H1 (cell line): ENCODE data around the gene POU2F1. TPM values are rescaled to one million over a fixed set of nuclear protein-coding genes. Genes with fewer than 3 reads are reported as not detected.

Experiments used
- CTCF ChIA-PET: fragments of 300-600 bp; sonication (Branson Sonifier 250); formaldehyde crosslinking; loops from one replicate; lab custom pipeline; 2021; ENCODE audit not compliant: partially characterized antibody; lab: Charles Lee
- POLR2A ChIA-PET: fragments of 300-600 bp; sonication (Branson Sonifier 250); formaldehyde crosslinking; loops from one replicate; lab custom pipeline; 2021; ENCODE audit warnings: inconsistent platforms; ENCODE audit not compliant: partially characterized antibody; lab: Charles Lee
- DNase-seq, 2 experiments: peaks; one replicate each; pipeline versions ENCODE4 v3.0.0 to v3.0.0-alpha.2; 2010 to 2022; ENCODE audit warnings: low spot score in 2 of 2, low read depth in 1 of 2, mixed read lengths in 1 of 2
- FAIRE-seq: peaks from 2 replicates; lab custom pipeline; 2011; peaks lifted over from hg19 to GRCh38; lab: Jason Lieb, UNC
- H2AFZ ChIP-seq: 2 replicates; pipeline ENCODE4 v1.8.1; 2012; ENCODE audit warnings: low read length, inconsistent platforms
- H2AK5ac ChIP-seq: 2 replicates; pipeline ENCODE4 v1.6.1; 2013; ENCODE audit warnings: low read depth, low read length
- H2BK120ac ChIP-seq: replicated peaks from 2 replicates; pipeline ENCODE3; 2013; ENCODE audit warnings: low read depth, low read length, inconsistent platforms
- H2BK12ac ChIP-seq: 2 replicates; pipeline ENCODE4 v1.6.1; 2013; ENCODE audit warnings: low read depth, low read length
- H2BK15ac ChIP-seq: 2 replicates; pipeline ENCODE4 v1.6.1; 2013; ENCODE audit warnings: low read length
- H2BK20ac ChIP-seq: 2 replicates; pipeline ENCODE4 v1.6.1; 2013; ENCODE audit warnings: low read length
- H2BK5ac ChIP-seq: 2 replicates; pipeline ENCODE4 v1.6.1; 2013; ENCODE audit warnings: low read depth, low read length
- H3K14ac ChIP-seq: 2 replicates; pipeline ENCODE4 v1.6.1; 2013; ENCODE audit warnings: inconsistent platforms; ENCODE audit not compliant: insufficient read length
- H3K18ac ChIP-seq: 2 replicates; pipeline ENCODE4 v1.6.1; 2013; ENCODE audit warnings: low read length; ENCODE audit errors: extremely low read depth
- H3K23ac ChIP-seq: 2 replicates; pipeline ENCODE4 v1.6.1; 2013; ENCODE audit warnings: inconsistent platforms; ENCODE audit not compliant: insufficient read length
- H3K23me2 ChIP-seq: 2 replicates; pipeline ENCODE4 v1.6.1; 2013; ENCODE audit warnings: low read depth, low read length
- H3K27ac ChIP-seq: 2 replicates; pipeline ENCODE4 v1.6.1; 2011; ENCODE audit warnings: low read depth, low read length, inconsistent platforms
- H3K27me3 ChIP-seq, 4 experiments: replicated peaks in 1 of 4; 1 replicate in 1 of 4; 2 replicates in 3 of 4; pipeline versions ENCODE4 v1.6.1 to v1.8.1; 2011 to 2013; ENCODE audit warnings: low read length in 3 of 4, mild to moderate bottlenecking in 3 of 4, inconsistent platforms in 2 of 4, mixed read lengths in 2 of 4, moderate library complexity in 1 of 4; ENCODE audit not compliant: control insufficient read depth in 3 of 4, insufficient read depth in 3 of 4; ENCODE audit errors: extremely low read depth in 1 of 4
- H3K36me3 ChIP-seq, 4 experiments: 2 replicates each; pipeline versions ENCODE4 v1.6.1 to v1.8.1; 2011 to 2013; ENCODE audit warnings: mild to moderate bottlenecking in 4 of 4, low read length in 3 of 4, moderate library complexity in 2 of 4, control low read depth in 1 of 4, inconsistent platforms in 1 of 4; ENCODE audit not compliant: insufficient read depth in 4 of 4, control insufficient read depth in 2 of 4
- H3K4ac ChIP-seq: replicated peaks from 2 replicates; pipeline ENCODE3; 2013; ENCODE audit warnings: low read length, low read depth, mixed read lengths, inconsistent platforms; ENCODE audit not compliant: insufficient read length
- H3K4me1 ChIP-seq, 4 experiments: replicated peaks in 1 of 4; 1 replicate in 1 of 4; 2 replicates in 3 of 4; pipeline versions ENCODE4 v1.6.1 to v1.8.1; 2011 to 2013; ENCODE audit warnings: low read length in 3 of 4, inconsistent platforms in 2 of 4, mixed read lengths in 1 of 4; ENCODE audit not compliant: insufficient read depth in 4 of 4, control insufficient read depth in 3 of 4
- H3K4me2 ChIP-seq, 2 experiments: 2 replicates each; pipeline versions ENCODE4 v1.6.1 to v1.8.1; 2011 to 2013; ENCODE audit warnings: low read depth in 2 of 2, low read length in 2 of 2, control low read depth in 1 of 2, inconsistent platforms in 1 of 2, mild to moderate bottlenecking in 1 of 2; ENCODE audit not compliant: insufficient read depth in 1 of 2
- H3K4me3 ChIP-seq, 4 experiments: fragments of 200-600, 300-600 bp in 1 of 4; sonication (generic), shearing (Covaris generic), sonication (Bioruptor Twin) in 1 of 4; 2 replicates each; pipeline versions ENCODE4 v1.5.1 to v1.8.1; 2011 to 2016; ENCODE audit warnings: low read length in 4 of 4, low read depth in 3 of 4, control low read depth in 2 of 4, inconsistent platforms in 2 of 4, mild to moderate bottlenecking in 2 of 4, mixed read lengths in 1 of 4, moderate library complexity in 1 of 4; ENCODE audit not compliant: insufficient read depth in 2 of 4; ENCODE audit errors: extremely low read depth in 1 of 4
- H3K56ac ChIP-seq: replicated peaks from 2 replicates; pipeline ENCODE3; 2013; ENCODE audit warnings: low read depth, mild to moderate bottlenecking, mixed read lengths, low read length, inconsistent platforms; ENCODE audit not compliant: insufficient read length
- H3K79me1 ChIP-seq: 2 replicates; pipeline ENCODE4 v1.6.1; 2013; ENCODE audit warnings: low read depth, low read length, control low read depth
- H3K79me2 ChIP-seq, 2 experiments: 2 replicates each; pipeline versions ENCODE4 v1.6.1 to v1.8.1; 2012 to 2013; ENCODE audit warnings: low read length in 2 of 2, mild to moderate bottlenecking in 2 of 2, inconsistent platforms in 1 of 2; ENCODE audit not compliant: insufficient read depth in 2 of 2, control insufficient read depth in 1 of 2
- H3K9ac ChIP-seq, 4 experiments: replicated peaks in 1 of 4; 1 replicate in 1 of 4; 2 replicates in 3 of 4; pipeline versions ENCODE4 v1.6.1 to v1.8.1; 2011 to 2013; ENCODE audit warnings: low read depth in 3 of 4, low read length in 3 of 4, control low read depth in 2 of 4, mild to moderate bottlenecking in 2 of 4, moderate library complexity in 2 of 4, inconsistent platforms in 1 of 4; ENCODE audit errors: extremely low read depth in 1 of 4
- H3K9me3 ChIP-seq, 2 experiments: 2 replicates each; pipeline versions ENCODE4 v1.6.1 to v1.8.1; 2012 to 2013; ENCODE audit warnings: mild to moderate bottlenecking in 2 of 2, moderate library complexity in 2 of 2, control low read depth in 1 of 2, inconsistent platforms in 1 of 2, low read depth in 1 of 2, low read length in 1 of 2, mixed read lengths in 1 of 2; ENCODE audit not compliant: insufficient read depth in 2 of 2
- H4K20me1 ChIP-seq, 2 experiments: replicated peaks in 1 of 2; 2 replicates each; pipeline versions ENCODE3 to v1.8.1; 2011 to 2013; ENCODE audit warnings: inconsistent platforms in 2 of 2, low read length in 2 of 2, mild to moderate bottlenecking in 1 of 2; ENCODE audit not compliant: insufficient read depth in 2 of 2, control insufficient read depth in 1 of 2
- H4K5ac ChIP-seq: 2 replicates; pipeline ENCODE4 v1.6.1; 2013; ENCODE audit warnings: low read length, low read depth, mixed read lengths, inconsistent platforms; ENCODE audit not compliant: insufficient read length
- H4K8ac ChIP-seq: 2 replicates; pipeline ENCODE4 v1.8.0; 2013; ENCODE audit warnings: mild to moderate bottlenecking, moderate library complexity, low read length, inconsistent platforms; ENCODE audit not compliant: insufficient read depth; ENCODE audit errors: extremely low read depth
- H4K91ac ChIP-seq: replicated peaks from 2 replicates; pipeline ENCODE3; 2013; ENCODE audit warnings: low read length, mixed read lengths, inconsistent platforms; ENCODE audit not compliant: insufficient read length
- BRCA1 ChIP-seq: IDR thresholded peaks from 2 replicates; pipeline ENCODE4 v1.6.1; 2012; ENCODE audit warnings: low read depth, low read length, improper control_type of control experiment
- CHD1 ChIP-seq: IDR thresholded peaks from 2 replicates; pipeline ENCODE4 v1.6.1; 2012; ENCODE audit warnings: low read depth, low read length, improper control_type of control experiment
- GTF2F1 ChIP-seq: IDR thresholded peaks from 2 replicates; pipeline ENCODE4 v1.6.1; 2012; ENCODE audit warnings: low read depth, low read length, improper control_type of control experiment, borderline replicate concordance
- MAX ChIP-seq: IDR thresholded peaks from 2 replicates; pipeline ENCODE4 v1.6.1; 2012; ENCODE audit warnings: inconsistent platforms
- NRF1 ChIP-seq: IDR thresholded peaks from 2 replicates; pipeline ENCODE4 v1.6.1; 2011; ENCODE audit warnings: mild to moderate bottlenecking, low read depth, low read length, improper control_type of control experiment
- WGBS, 2 experiments: shearing (Covaris generic) in 1 of 2; methylation state at CpG; one replicate each; pipeline versions ENCODE4 v1.1.6 to v1.1.7; 2013 to 2015; ENCODE audit warnings: low lambda C conversion rate in 2 of 2, mixed read lengths in 2 of 2, inconsistent platforms in 1 of 2, low coverage in 1 of 2, missing lambda C conversion rate in 1 of 2; ENCODE audit not compliant: insufficient replicate concordance in 2 of 2, insufficient coverage in 1 of 2, insufficient read length in 1 of 2; ENCODE audit errors: extremely low coverage in 1 of 2, missing lambda C conversion rate in 1 of 2; 5-methylcytosine and 5-hydroxymethylcytosine counted together
- polyA plus RNA-seq, 7 experiments: library from polyadenylated mRNA; depleted of rRNA in 3 of 7; stranded (reverse) in 5 of 7; unstranded in 2 of 7; fragments of >200 nt in 5 of 7; fragments of 200-250 nt in 2 of 7; gene quantifications; 1 replicate in 5 of 7; 2 replicates in 1 of 7; 4 replicates in 1 of 7; pipeline versions ENCODE4 v1.2.1 to v1.2.3, GENCODE V29; 2011 to 2013; ENCODE audit warnings: missing spikeins in 2 of 7, mixed read lengths in 2 of 7
- total RNA-seq: library from RNA; stranded (reverse); fragmentation: NEBNext Ultra II Directional; extraction: Animal tissue kit (Norgen Biotek cat#: 25700); gene quantifications from 2 replicates; pipeline ENCODE4 v1.2.1, GENCODE V29; 2021

The POU2F1 gene
- total and polyA plus RNA-seq, 2 of the 8 experiments (the other 6 are each of a cell fraction or from before 2014, with no cell fraction given): 37.0 to 57.2 TPM

- Histone ChIP-seq H2BK12ac (no peak overlapping the region), H3K18ac (no peak overlapping the region), H3K27me3 (no peaks in the 10 kb centered on the region), H2AFZ (no peak overlapping the region), H3K79me1 (no peaks in the 10 kb centered on the region), H3K14ac (no peak overlapping the region), H3K9ac (no peak overlapping the region), H3K9me3 (no peaks in the 10 kb centered on the region), H3K4me3 (no peak overlapping the region), H3K27ac (no peak overlapping the region), H3K23ac (no peak overlapping the region), H4K91ac (no peak overlapping the region), H4K5ac (no peak overlapping the region), H3K4ac (no peak overlapping the region)
- 76% methylated on average over 4 of the region's 4 CpGs; no CpG with 5 or more reads in 1 of the 2 experiments for WGBS, 2 experiments
- no peak for TF ChIP-seq MAX
- TF ChIP-seq GTF2F1: no peak
- TF ChIP-seq CHD1: no peak
- no peak for TF ChIP-seq BRCA1
- no peak for TF ChIP-seq NRF1
- TF ChIP-seq, all 59 proteins: peak for 0
- peaks cover 29 to 52% (median 32%) of the 10 kb centered on the region in 4 experiments for H3K4me1 ChIP-seq
- H3K79me2 ChIP-seq: no peaks in the 10 kb centered on the region
- ChIA-PET CTCF (interaction anchor here (1.2 to 2.2 kb wide), 6 partner anchors 12 to 368 kb away, joined by 3 to 8 read pairs (median 4); no protein-coding TSS in a partner anchor), POLR2A (interaction anchor here (1.3 to 1.4 kb wide), 3 partner anchors 12 to 207 kb away, joined by 3 to 5 read pairs (median 4); partner anchors contain the start of gene POU2F1)
- FAIRE-seq (no peak), DNase-seq (peak in 1 of 2 experiments; percentile 35)
- H2AK5ac ChIP-seq: no peak overlapping the region
- no peaks in the 10 kb centered on the region for H3K23me2 ChIP-seq
- H3K36me3 ChIP-seq: 0 out of 8 replicates have a peak, but pooled peaks cover 0 to 2% (median 0%) of the 10 kb centered on the region in 4 experiments
- no peak overlapping the region for H2BK5ac ChIP-seq
- no peak overlapping the region for H2BK15ac ChIP-seq
- no peak overlapping the region for H3K56ac ChIP-seq
- H2BK120ac ChIP-seq: no peak overlapping the region
- H4K20me1 ChIP-seq: no peaks in the 10 kb centered on the region
- H2BK20ac ChIP-seq: no peak overlapping the region
- no peak overlapping the region for H3K4me2 ChIP-seq
- H4K8ac ChIP-seq: no peak overlapping the region
Observed at GRCh38 chr1:167426716-167427115, 206.0 kb downstream of the POU2F1 start.
